Panc1 (cell line): ENCODE measurements around the gene MSANTD1.

Experiments
- CTCF ChIP-seq: fragments of 450-650 bp; IDR thresholded peaks from 2 replicates; pipeline ENCODE4 v1.5.1; 2017; ENCODE audit warnings: mild to moderate bottlenecking
- POLR2AphosphoS5 ChIP-seq: IDR thresholded peaks from 2 replicates; pipeline ENCODE4 v1.6.1; 2012; ENCODE audit warnings: mild to moderate bottlenecking, low read depth, low read length, moderate library complexity

- no peak for TF ChIP-seq CTCF
- no peak for TF ChIP-seq POLR2AphosphoS5
These were observed 29.9 kb upstream of the MSANTD1 start for GRCh38 chr4:3218824-3219760.
